K562 (cell line): ENCODE data around the gene CCNT2. TPM values are rescaled to one million over a fixed set of nuclear protein-coding genes. Genes with fewer than 3 reads are reported as not detected.

Experiments used
- CHD7 ChIP-seq: fragments of 200-600 bp; sonication (generic); IDR thresholded peaks from one replicate; pipeline ENCODE4 v1.6.1; 2012; ENCODE audit warnings: mild to moderate bottlenecking, low read depth, low read length, inconsistent platforms
- MAFG ChIP-seq: fragments of 450-650 bp; conservative IDR thresholded peaks from 2 replicates; pipeline ENCODE4 v1.6.1; 2016; ENCODE audit warnings: missing genetic modification characterization, missing compliant biosample characterization
- PURB ChIP-seq: sonication (generic); formaldehyde crosslinking; IDR thresholded peaks from 2 replicates; pipeline ENCODE4 v1.9.0; 2021; ENCODE audit warnings: low read depth, mild to moderate bottlenecking, missing genetic modification reagents
- polyA plus RNA-seq, 8 experiments: library from polyadenylated mRNA; depleted of rRNA in 4 of 8; stranded (reverse) in 5 of 8; unstranded in 3 of 8; fragments of >200 nt; fragmentation: Nextera tagmentation in 2 of 8; fragmentation: Illumina TruSeq in 1 of 8; extraction: Ambion mirVana in 2 of 8; extraction: Trizol in 1 of 8; gene quantifications; 2 replicates each; pipeline versions ENCODE4 v1.2.1 to v1.2.3, GENCODE V29; 2011 to 2014; ENCODE audit warnings: inconsistent platforms in 1 of 8, missing spikeins in 1 of 8
- total RNA-seq, 7 experiments: library from RNA; depleted of rRNA in 6 of 7; stranded (reverse); fragments of >200 nt in 6 of 7; fragmentation: Illumina TruSeq in 2 of 7; extraction: Trizol in 2 of 7; gene quantifications; 2 replicates each; pipeline versions ENCODE4 v1.2.1 to v1.2.3, GENCODE V29; 2011 to 2021; ENCODE audit warnings: low replicate concordance in 1 of 7
- TF ChIP-seq, protein P1 (sequence below): sonication (generic); formaldehyde crosslinking; IDR thresholded peaks from 2 replicates; pipeline ENCODE4 v1.8.0; 2023; ENCODE audit warnings: missing genetic modification reagents, mild to moderate bottlenecking, borderline replicate concordance
- TF ChIP-seq, protein P2 (sequence below): fragments of 200-800 bp; sonication (Bioruptor generic); IDR thresholded peaks from 2 replicates; pipeline ENCODE4 v1.6.1; 2017; ENCODE audit warnings: missing genetic modification characterization, missing compliant biosample characterization

Gene CCNT2
- total and polyA plus RNA-seq, 9 of the 15 experiments (the other 6 are each of a cell fraction or from before 2014, with no cell fraction given), result 12.6 to 30.0 (median 22.7) TPM

- TF ChIP-seq CHD7 (no peak), MAFG (no peak), PURB (CRISPR knock-in tag) (no peak)
- TF ChIP-seq, protein P1, sequence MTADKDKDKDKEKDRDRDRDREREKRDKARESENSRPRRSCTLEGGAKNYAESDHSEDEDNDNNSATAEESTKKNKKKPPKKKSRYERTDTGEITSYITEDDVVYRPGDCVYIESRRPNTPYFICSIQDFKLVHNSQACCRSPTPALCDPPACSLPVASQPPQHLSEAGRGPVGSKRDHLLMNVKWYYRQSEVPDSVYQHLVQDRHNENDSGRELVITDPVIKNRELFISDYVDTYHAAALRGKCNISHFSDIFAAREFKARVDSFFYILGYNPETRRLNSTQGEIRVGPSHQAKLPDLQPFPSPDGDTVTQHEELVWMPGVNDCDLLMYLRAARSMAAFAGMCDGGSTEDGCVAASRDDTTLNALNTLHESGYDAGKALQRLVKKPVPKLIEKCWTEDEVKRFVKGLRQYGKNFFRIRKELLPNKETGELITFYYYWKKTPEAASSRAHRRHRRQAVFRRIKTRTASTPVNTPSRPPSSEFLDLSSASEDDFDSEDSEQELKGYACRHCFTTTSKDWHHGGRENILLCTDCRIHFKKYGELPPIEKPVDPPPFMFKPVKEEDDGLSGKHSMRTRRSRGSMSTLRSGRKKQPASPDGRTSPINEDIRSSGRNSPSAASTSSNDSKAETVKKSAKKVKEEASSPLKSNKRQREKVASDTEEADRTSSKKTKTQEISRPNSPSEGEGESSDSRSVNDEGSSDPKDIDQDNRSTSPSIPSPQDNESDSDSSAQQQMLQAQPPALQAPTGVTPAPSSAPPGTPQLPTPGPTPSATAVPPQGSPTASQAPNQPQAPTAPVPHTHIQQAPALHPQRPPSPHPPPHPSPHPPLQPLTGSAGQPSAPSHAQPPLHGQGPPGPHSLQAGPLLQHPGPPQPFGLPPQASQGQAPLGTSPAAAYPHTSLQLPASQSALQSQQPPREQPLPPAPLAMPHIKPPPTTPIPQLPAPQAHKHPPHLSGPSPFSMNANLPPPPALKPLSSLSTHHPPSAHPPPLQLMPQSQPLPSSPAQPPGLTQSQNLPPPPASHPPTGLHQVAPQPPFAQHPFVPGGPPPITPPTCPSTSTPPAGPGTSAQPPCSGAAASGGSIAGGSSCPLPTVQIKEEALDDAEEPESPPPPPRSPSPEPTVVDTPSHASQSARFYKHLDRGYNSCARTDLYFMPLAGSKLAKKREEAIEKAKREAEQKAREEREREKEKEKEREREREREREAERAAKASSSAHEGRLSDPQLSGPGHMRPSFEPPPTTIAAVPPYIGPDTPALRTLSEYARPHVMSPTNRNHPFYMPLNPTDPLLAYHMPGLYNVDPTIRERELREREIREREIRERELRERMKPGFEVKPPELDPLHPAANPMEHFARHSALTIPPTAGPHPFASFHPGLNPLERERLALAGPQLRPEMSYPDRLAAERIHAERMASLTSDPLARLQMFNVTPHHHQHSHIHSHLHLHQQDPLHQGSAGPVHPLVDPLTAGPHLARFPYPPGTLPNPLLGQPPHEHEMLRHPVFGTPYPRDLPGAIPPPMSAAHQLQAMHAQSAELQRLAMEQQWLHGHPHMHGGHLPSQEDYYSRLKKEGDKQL (CRISPR knock-in tag), result 0 out of 2 replicates have a peak, but pooled peaks have one; percentile 30
- TF ChIP-seq, protein P2, sequence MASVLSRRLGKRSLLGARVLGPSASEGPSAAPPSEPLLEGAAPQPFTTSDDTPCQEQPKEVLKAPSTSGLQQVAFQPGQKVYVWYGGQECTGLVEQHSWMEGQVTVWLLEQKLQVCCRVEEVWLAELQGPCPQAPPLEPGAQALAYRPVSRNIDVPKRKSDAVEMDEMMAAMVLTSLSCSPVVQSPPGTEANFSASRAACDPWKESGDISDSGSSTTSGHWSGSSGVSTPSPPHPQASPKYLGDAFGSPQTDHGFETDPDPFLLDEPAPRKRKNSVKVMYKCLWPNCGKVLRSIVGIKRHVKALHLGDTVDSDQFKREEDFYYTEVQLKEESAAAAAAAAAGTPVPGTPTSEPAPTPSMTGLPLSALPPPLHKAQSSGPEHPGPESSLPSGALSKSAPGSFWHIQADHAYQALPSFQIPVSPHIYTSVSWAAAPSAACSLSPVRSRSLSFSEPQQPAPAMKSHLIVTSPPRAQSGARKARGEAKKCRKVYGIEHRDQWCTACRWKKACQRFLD (CRISPR knock-in tag), result no peak
Measured at GRCh38 chr2:134918526-134919340, at the start of gene CCNT2 (continued).
